Measurements from ENCODE around the gene ITIH4.

ITIH4 gene

GRCh38 chr3:52842424-52842823, 12.0 kb upstream of the ITIH4 start:
- TF ChIP-seq EZH2phosphoT487 (IDR thresholded peaks at IDR 0.05; ENCODE audit: borderline replicate concordance) (no peak), CTCF (conservative IDR thresholded peaks at IDR 0.05; ENCODE audit: low read length) (no peak)
- no peaks in the 10 kb centered on the region for H3K79me2 ChIP-seq (ENCODE audit: insufficient read depth, low read length)

GRCh38 chr3:52841981-52842340, 11.5 kb upstream of the ITIH4 start:
- H3K9ac ChIP-seq (ENCODE audit: low read depth, low read length, poor library complexity, severe bottlenecking), result no peak overlapping the region
- H2AFZ ChIP-seq (ENCODE audit: low read length), result no peak overlapping the region

More at GRCh38 chr3:52842424-52842823, 12.0 kb upstream of the ITIH4 start:
- Histone ChIP-seq H2AFZ (ENCODE audit: low read length) (no peak overlapping the region), H3K4me1 (ENCODE audit: insufficient read depth, low read length, poor library complexity, severe bottlenecking) (peaks cover 19% of the 10 kb centered on the region), H3K4me3 (ENCODE audit: low read length, poor library complexity, severe bottlenecking) (no peak overlapping the region), H3K9ac (ENCODE audit: low read depth, low read length, poor library complexity, severe bottlenecking) (no peak overlapping the region), H3K9me2 (replicated peaks; ENCODE audit: low read depth, low read length) (no peaks in the 10 kb centered on the region), H3K27me3 (ENCODE audit: insufficient read depth, low read length, poor library complexity, severe bottlenecking) (no peaks in the 10 kb centered on the region), H3K4me2 (ENCODE audit: low read depth, low read length, poor library complexity, severe bottlenecking) (no peak overlapping the region), H3K9me3 (ENCODE audit: insufficient read depth, low read depth, low read length) (no peaks in the 10 kb centered on the region), H3F3A (ENCODE audit: low read depth) (no peaks in the 10 kb centered on the region), H3K36me3 (ENCODE audit: insufficient read depth, low read length) (peaks cover 11% of the 10 kb centered on the region; the same call in 1 of the 2 replicates), H4K20me1 (ENCODE audit: insufficient read depth, low read length, poor library complexity, severe bottlenecking) (no peaks in the 10 kb centered on the region)

GRCh38 chr3:52841211-52841980, 10.9 kb upstream of the ITIH4 start:
- Histone ChIP-seq H3K4me2 (ENCODE audit: low read depth, low read length, poor library complexity, severe bottlenecking) (no peak overlapping the region), H3K4me1 (ENCODE audit: insufficient read depth, low read length, poor library complexity, severe bottlenecking) (peaks cover 20% of the 10 kb centered on the region), H3K27me3 (ENCODE audit: insufficient read depth, low read length, poor library complexity, severe bottlenecking) (no peaks in the 10 kb centered on the region), H3K4me3 (ENCODE audit: low read length, poor library complexity, severe bottlenecking) (no peak overlapping the region), H3K9me3 (ENCODE audit: insufficient read depth, low read depth, low read length) (no peaks in the 10 kb centered on the region), H3K36me3 (ENCODE audit: insufficient read depth, low read length) (peaks cover 11% of the 10 kb centered on the region; the same call in 1 of the 2 replicates), H2AFZ (ENCODE audit: low read length) (no peak overlapping the region), H3K9me2 (replicated peaks; ENCODE audit: low read depth, low read length) (no peaks in the 10 kb centered on the region), H3F3A (ENCODE audit: low read depth) (no peaks in the 10 kb centered on the region), H3K9ac (ENCODE audit: low read depth, low read length, poor library complexity, severe bottlenecking) (no peak overlapping the region), H4K20me1 (ENCODE audit: insufficient read depth, low read length, poor library complexity, severe bottlenecking) (no peaks in the 10 kb centered on the region), H3K79me2 (ENCODE audit: insufficient read depth, low read length) (no peaks in the 10 kb centered on the region)
- no peak for TF ChIP-seq CTCF (conservative IDR thresholded peaks at IDR 0.05; ENCODE audit: low read length)

More at GRCh38 chr3:52841981-52842340, 11.5 kb upstream of the ITIH4 start:
- Histone ChIP-seq H3K4me3 (ENCODE audit: low read length, poor library complexity, severe bottlenecking) (no peak overlapping the region), H3K9me3 (ENCODE audit: insufficient read depth, low read depth, low read length) (no peaks in the 10 kb centered on the region), H3K4me2 (ENCODE audit: low read depth, low read length, poor library complexity, severe bottlenecking) (no peak overlapping the region), H4K20me1 (ENCODE audit: insufficient read depth, low read length, poor library complexity, severe bottlenecking) (no peaks in the 10 kb centered on the region), H3K9me2 (replicated peaks; ENCODE audit: low read depth, low read length) (no peaks in the 10 kb centered on the region), H3K4me1 (ENCODE audit: insufficient read depth, low read length, poor library complexity, severe bottlenecking) (peaks cover 20% of the 10 kb centered on the region), H3K79me2 (ENCODE audit: insufficient read depth, low read length) (no peaks in the 10 kb centered on the region), H3F3A (ENCODE audit: low read depth) (no peaks in the 10 kb centered on the region), H3K36me3 (ENCODE audit: insufficient read depth, low read length) (peaks cover 11% of the 10 kb centered on the region; the same call in 1 of the 2 replicates), H3K27me3 (ENCODE audit: insufficient read depth, low read length, poor library complexity, severe bottlenecking) (no peaks in the 10 kb centered on the region)
- no peak for TF ChIP-seq CTCF (conservative IDR thresholded peaks at IDR 0.05; ENCODE audit: low read length)
- TF ChIP-seq EZH2phosphoT487 (IDR thresholded peaks at IDR 0.05; ENCODE audit: borderline replicate concordance), result no peak
